Large intestine (tissue), 3 donors: ENCODE data around the gene ARHGEF16. TPM values are rescaled to one million over a fixed set of nuclear protein-coding genes. Genes with fewer than 3 reads are reported as not detected.
A peak's percentile ranks its signal among the peaks of the same experiment; 100 is the strongest.

ENCODE experiments used
- DNase-seq, 2 donors: peaks; one replicate each; pipeline versions ENCODE4 v3.0.0 to v3.0.0-alpha.2; 2013
- H3K27ac ChIP-seq: one replicate; pipeline ENCODE4 v1.5.1; 2013; ENCODE audit warnings: low read length
- H3K27me3 ChIP-seq: 2 replicates; pipeline ENCODE4 v1.6.1; 2013; ENCODE audit warnings: low read length; ENCODE audit not compliant: control insufficient read depth, insufficient read depth
- H3K36me3 ChIP-seq: 2 replicates; pipeline ENCODE4 v1.6.1; 2013; ENCODE audit warnings: low read length; ENCODE audit not compliant: control insufficient read depth, insufficient read depth
- H3K4me1 ChIP-seq: one replicate; pipeline ENCODE4 v1.6.1; 2013; ENCODE audit warnings: low read length; ENCODE audit not compliant: control insufficient read depth, insufficient read depth
- H3K4me3 ChIP-seq: one replicate; pipeline ENCODE4 v1.5.1; 2013; ENCODE audit warnings: low read length
- H3K9me3 ChIP-seq: one replicate; pipeline ENCODE4 v1.6.1; 2013; ENCODE audit warnings: mild to moderate bottlenecking, low read depth, low read length, moderate library complexity; ENCODE audit not compliant: control insufficient read depth
- WGBS: methylation state at CpG from one replicate; pipeline ENCODE4 v1.1.5; 2013; ENCODE audit warnings: low lambda C conversion rate; ENCODE audit not compliant: insufficient coverage; 5-methylcytosine and 5-hydroxymethylcytosine counted together
- polyA plus RNA-seq: library from polyadenylated mRNA; unstranded; fragments of 120-200 nt; gene quantifications from one replicate; pipeline ENCODE4 v1.2.1, GENCODE V29; 2013

The ARHGEF16 gene
- polyA plus RNA-seq, 1 donor = 39.7 TPM

DNA sequence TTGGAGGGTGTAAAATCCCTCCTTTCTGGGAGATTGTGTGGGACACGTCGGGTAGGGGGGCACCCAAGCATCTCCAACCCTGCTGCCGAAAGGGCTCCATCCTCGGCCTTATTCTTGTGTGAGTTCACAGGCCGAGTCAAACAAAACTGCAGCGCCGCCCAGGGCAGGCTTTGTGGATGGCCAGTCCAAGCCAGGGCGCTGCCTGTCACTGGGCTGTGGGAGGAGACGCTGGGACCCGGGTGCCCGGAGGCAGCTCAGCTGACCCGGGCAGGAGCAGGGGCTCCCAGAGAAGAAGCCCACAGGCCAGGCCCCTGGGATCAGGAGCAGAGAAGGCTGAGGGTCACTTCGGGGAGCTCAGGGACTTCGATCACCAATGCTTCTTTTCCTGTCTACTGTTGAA is 31.8 kb upstream of the ARHGEF16 start:
- no peak for DNase-seq
- H3K4me1 ChIP-seq = peaks cover 48% of the 10 kb centered on the region
- WGBS = no CpG with 5 or more reads among the region's 14 CpGs
- peak overlapping the region; percentile 91 for H3K27ac ChIP-seq
- peaks cover 13% of the 10 kb centered on the region for H3K36me3 ChIP-seq
- H3K4me3 ChIP-seq = no peak overlapping the region
- H3K27me3 ChIP-seq = no peaks in the 10 kb centered on the region
- peaks cover 4% of the 10 kb centered on the region for H3K9me3 ChIP-seq

DNA sequence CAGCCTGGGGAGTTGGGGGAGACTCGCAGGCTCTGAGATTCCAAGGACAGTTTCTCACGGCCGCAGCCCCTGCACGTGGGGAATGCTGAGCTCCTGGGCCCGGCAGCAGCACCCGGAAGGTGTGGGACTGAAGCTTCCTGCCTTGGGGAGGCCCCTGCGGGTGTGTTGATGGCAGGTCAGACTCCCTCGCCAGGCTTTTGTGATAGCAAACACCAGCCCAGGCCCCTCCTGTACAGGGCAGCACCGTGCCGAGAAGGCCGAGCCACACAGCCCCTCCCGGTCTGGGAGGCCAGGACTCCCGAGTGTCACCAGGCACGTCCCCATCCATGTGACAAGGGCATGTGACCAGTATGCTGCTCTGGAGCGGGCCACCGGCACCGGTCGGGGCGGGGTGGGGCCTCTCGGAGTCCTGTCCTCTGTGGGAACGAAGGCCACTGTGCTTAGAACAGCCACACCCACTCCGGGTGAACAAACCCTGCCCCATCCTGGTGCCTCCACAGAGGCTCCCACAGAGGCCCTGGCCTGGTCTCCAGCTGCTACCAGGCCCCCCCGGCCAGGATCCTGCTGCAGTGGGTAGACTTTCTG is 31.1 kb upstream of the ARHGEF16 start:
- no peak overlapping the region for H3K4me3 ChIP-seq
- peak; percentile 95 to 98 for DNase-seq
- peaks cover 13% of the 10 kb centered on the region for H3K36me3 ChIP-seq
- peaks cover 45% of the 10 kb centered on the region for H3K4me1 ChIP-seq
- H3K9me3 ChIP-seq = peaks cover 4% of the 10 kb centered on the region
- no peaks in the 10 kb centered on the region for H3K27me3 ChIP-seq
- H3K27ac ChIP-seq = peak overlapping the region; percentile 91
- WGBS = no CpG with 5 or more reads among the region's 23 CpGs

DNA sequence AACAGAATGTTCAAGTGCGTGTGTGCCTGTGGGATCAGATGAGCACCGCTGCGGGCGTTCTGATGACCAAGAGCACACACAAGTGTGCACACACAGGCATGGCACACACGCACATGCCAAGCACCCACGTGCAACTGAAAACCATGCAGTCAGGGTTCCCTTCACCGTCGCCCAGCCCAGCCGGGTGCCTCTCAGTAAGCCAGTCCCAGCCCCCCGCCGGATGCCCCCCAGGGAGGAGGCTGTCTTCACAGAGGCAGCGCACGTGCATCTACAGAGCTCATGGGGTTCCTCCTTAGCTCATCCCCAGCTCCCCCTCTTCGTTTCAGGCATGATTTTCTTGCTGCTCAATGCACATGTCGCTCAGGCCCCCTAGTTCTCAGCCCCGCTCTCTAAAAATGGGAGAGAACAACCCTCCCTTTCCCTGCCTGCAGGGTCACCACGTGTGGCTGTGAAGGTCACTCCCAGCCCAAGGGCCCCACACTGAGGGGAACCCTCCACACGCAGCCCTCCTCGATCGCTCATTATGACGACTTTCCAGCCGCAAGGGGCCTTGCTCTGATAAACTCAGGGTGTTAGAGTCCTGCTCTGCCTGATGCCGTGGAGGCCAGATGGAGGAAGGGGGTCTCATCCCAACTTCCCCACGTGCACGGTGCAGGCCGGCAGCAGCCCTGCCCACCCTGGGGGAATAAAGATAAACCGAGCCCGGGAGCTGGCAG is 30.4 kb upstream of the ARHGEF16 start:
- no peaks in the 10 kb centered on the region for H3K27me3 ChIP-seq
- peaks cover 13% of the 10 kb centered on the region for H3K36me3 ChIP-seq
- H3K4me3 ChIP-seq = no peak overlapping the region
- H3K9me3 ChIP-seq = peaks cover 4% of the 10 kb centered on the region
- no CpG with 5 or more reads among the region's 28 CpGs for WGBS
- H3K27ac ChIP-seq = peak overlapping the region; percentile 91
- H3K4me1 ChIP-seq = peaks cover 38% of the 10 kb centered on the region
- DNase-seq = peak in 1 of 2 donors; percentile 60

DNA sequence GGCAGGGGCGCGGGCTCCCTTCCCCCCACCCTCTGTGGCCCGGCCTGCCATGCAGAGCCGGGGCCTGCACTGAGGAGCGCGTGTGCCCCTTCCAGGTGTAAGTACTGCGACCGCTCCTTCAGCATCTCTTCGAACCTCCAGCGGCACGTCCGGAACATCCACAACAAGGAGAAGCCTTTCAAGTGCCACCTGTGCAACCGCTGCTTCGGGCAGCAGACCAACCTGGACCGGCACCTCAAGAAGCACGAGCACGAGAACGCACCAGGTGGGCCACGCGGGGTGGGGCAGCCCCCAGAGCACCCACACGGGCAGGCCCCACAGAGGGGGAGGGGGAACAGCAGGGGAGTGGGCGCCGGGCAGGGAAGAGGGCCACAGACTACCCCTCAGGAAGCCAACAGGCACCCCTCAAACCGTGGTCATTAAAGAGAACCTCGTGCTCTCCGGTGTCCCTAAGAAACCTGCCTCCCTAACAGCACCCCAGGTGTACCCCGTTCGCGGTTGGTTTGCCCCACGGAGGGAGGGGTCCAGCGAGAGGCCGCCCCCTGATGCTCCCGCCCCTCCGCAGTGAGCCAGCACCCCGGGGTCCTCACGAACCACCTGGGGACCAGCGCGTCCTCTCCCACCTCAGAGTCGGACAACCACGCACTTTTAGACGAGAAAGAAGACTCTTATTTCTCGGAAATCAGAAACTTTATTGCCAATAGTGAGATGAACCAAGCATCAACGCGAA is 28.8 kb upstream of the ARHGEF16 start:
- Histone ChIP-seq H3K27ac (no peak overlapping the region), H3K4me1 (peaks cover 34% of the 10 kb centered on the region), H3K36me3 (peaks cover 13% of the 10 kb centered on the region), H3K27me3 (no peaks in the 10 kb centered on the region), H3K9me3 (peaks cover 3% of the 10 kb centered on the region), H3K4me3 (no peak overlapping the region)
- DNase-seq = no peak
- 100% methylated on average over 1 of the region's 44 CpGs for WGBS

DNA sequence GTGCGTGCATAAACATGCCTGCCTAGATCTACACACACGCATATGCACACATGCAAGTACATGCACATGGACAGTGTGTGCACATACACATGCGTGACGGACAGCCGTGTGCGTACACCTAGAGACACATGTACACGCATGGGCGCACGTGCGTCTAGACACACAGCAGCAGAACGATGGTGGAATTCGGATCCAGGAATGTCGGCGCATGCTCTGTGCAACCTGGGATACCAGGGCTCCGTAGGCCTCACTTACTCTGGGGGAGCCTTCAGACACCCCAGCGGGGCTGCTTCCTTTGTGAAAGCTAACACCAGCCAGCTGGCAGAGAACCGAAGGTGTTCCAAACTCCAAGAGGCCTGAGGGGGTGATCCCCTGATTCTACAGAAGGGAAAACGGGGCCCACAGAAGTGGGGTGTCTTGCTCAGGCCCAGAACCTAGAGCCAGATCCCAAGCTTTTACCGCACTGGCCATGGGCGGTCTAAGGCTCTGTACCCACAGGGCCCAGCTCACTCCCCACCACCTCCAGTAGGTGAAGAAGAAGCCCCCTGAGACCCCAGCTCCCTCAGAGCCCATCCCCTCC is 27.4 kb upstream of the ARHGEF16 start:
- Histone ChIP-seq H3K36me3 (peaks cover 13% of the 10 kb centered on the region), H3K27ac (no peak overlapping the region), H3K4me1 (peaks cover 27% of the 10 kb centered on the region), H3K9me3 (no peaks in the 10 kb centered on the region), H3K27me3 (no peaks in the 10 kb centered on the region), H3K4me3 (no peak overlapping the region)
- WGBS = no CpG with 5 or more reads among the region's 20 CpGs
- no peak for DNase-seq

DNA sequence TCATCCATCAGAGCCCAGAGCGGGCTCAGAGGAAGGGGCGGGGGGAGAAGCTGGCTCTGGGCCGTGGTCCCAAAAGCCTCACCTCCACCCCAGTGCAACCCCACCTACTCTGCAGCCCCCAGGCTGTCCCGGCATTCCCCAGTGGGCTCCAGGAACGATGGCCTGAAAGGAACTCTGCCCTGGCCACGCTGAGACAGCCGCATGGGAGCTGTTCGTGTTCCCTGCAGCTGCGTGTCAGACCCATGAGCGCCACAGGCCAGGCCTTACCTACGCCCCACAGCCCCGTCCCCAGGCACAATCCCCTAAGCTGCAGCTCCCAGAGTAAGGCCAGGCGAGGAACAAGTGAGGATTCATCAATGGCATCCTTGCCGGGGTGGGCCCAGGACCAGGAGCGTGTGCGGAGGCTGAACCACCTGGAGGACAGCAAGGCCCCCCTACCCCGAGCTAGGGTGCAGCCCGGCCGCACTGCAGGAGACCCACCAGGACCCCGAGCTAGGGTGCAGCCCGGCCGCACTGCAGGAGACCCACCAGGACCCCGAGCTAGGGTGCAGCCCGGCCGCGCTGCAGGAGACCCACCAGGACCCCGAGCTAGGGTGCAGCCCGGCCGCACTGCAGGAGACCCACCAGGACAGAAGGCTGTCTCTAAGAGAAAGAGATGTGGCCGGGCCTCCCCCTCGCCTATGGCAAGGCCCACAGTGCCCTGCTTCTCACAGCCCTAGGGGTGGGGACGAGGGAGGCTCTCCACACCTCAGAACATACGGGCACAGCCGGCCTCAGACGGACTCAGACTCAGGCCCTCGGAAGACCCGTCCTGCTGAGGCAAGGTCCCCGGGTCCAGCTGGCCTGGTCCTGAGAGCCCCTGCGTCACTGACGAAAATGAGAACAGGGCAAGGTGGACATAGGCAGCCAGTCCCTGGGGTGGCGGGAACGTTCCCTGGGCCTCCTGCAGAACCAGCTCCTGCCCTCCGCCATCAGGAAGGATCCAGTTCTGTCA is 26.5 kb upstream of the ARHGEF16 start:
- H3K27me3 ChIP-seq = no peaks in the 10 kb centered on the region
- no CpG with 5 or more reads among the region's 43 CpGs for WGBS
- no peak for DNase-seq
- H3K4me3 ChIP-seq = no peak overlapping the region
- no peak overlapping the region for H3K27ac ChIP-seq
- peaks cover 18% of the 10 kb centered on the region for H3K4me1 ChIP-seq
- H3K9me3 ChIP-seq = no peaks in the 10 kb centered on the region
- peaks cover 13% of the 10 kb centered on the region for H3K36me3 ChIP-seq

DNA sequence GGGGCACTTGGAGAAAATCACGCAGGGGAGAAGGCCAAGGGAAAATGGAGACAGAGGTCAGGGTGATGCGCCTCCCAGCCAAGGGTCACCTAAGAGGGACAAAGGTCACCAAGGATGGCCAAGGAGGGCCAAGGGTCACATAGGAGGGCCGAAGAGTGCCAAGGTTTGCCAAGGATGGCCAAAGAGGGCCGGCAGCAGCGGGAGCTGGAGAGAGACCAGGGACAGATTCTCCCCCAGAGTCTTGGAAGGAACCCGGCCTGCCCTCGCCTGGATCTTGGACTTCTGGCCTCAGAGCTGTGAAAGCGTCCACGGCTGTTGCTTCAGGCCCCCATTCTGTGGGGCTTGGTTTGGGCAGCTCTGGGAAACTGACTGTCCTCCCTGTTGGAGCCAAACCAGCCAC is 25.6 kb upstream of the ARHGEF16 start:
- H3K4me1 ChIP-seq = peaks cover 10% of the 10 kb centered on the region
- no peak for DNase-seq
- no peaks in the 10 kb centered on the region for H3K9me3 ChIP-seq
- peaks cover 13% of the 10 kb centered on the region for H3K36me3 ChIP-seq
- WGBS = no CpG with 5 or more reads among the region's 9 CpGs
- H3K27ac ChIP-seq = no peak overlapping the region
- H3K4me3 ChIP-seq = no peak overlapping the region
- H3K27me3 ChIP-seq = no peaks in the 10 kb centered on the region

GRCh38 chr1:3429320-3429719 is 25.1 kb upstream of the ARHGEF16 start:
- WGBS = no CpG with 5 or more reads among the region's 13 CpGs
- no peak for DNase-seq
- Histone ChIP-seq H3K4me3 (no peak overlapping the region), H3K27me3 (no peaks in the 10 kb centered on the region), H3K27ac (no peak overlapping the region), H3K4me1 (peaks cover 6% of the 10 kb centered on the region), H3K36me3 (peaks cover 13% of the 10 kb centered on the region), H3K9me3 (no peaks in the 10 kb centered on the region)

DNA sequence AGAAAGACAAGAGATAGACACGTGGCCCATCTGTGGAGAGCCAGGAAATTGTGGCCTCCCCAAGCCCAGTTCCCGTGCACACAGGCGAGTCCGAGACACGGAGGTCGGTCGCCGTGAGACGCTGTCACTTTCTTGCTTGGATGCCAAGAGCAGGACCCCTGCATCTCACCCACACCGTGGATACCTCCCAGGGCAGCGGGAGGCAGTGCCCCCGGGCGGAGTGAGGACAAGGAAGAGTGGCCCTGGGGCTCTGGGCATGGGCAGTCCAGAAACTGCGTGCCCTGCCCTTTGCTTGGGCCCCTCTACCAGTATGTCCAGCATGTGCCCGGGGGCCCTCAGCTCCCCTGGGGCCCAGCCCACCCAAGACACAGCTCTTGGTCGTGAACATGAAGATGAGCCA is 24.7 kb upstream of the ARHGEF16 start:
- H3K4me3 ChIP-seq = no peak overlapping the region
- H3K27me3 ChIP-seq = no peaks in the 10 kb centered on the region
- H3K36me3 ChIP-seq = peaks cover 13% of the 10 kb centered on the region
- no peak for DNase-seq
- H3K9me3 ChIP-seq = no peaks in the 10 kb centered on the region
- no peak overlapping the region for H3K27ac ChIP-seq
- H3K4me1 ChIP-seq = peaks cover 1% of the 10 kb centered on the region
- WGBS = no CpG with 5 or more reads among the region's 16 CpGs
